ENCODE data around the gene RTCA.

Gene RTCA

GRCh38 chr1:100268202-100268601 lies 2.2 kb downstream of the RTCA start:
- no peak for ATAC-seq
- TF ChIP-seq PATZ1 (CRISPR knock-in tag; IDR thresholded peaks at IDR 0.05; ENCODE audit: borderline replicate concordance): no peak
- no peak for TF ChIP-seq ZFP3 (CRISPR knock-in tag; IDR thresholded peaks at IDR 0.05)
- no peak for TF ChIP-seq TOX (CRISPR knock-in tag; IDR thresholded peaks at IDR 0.05; ENCODE audit: borderline replicate concordance)
- no peak for TF ChIP-seq CSDC2 (CRISPR knock-in tag; IDR thresholded peaks at IDR 0.05)
- no peak for TF ChIP-seq PPARA (CRISPR knock-in tag; IDR thresholded peaks at IDR 0.05; ENCODE audit: borderline replicate concordance)
- no peak for TF ChIP-seq SNAI2 (CRISPR knock-in tag; IDR thresholded peaks at IDR 0.05)
- TF ChIP-seq ZNF565 (CRISPR knock-in tag; conservative IDR thresholded peaks at IDR 0.05; ENCODE audit: low read depth): no peak
- no peak for TF ChIP-seq ZC3H10 (CRISPR knock-in tag; IDR thresholded peaks at IDR 0.05)
- no peak for TF ChIP-seq CSRNP3 (CRISPR knock-in tag; IDR thresholded peaks at IDR 0.05)
- no peak for TF ChIP-seq ARNTL (CRISPR knock-in tag; IDR thresholded peaks at IDR 0.05; ENCODE audit: borderline replicate concordance, low read depth)
- TF ChIP-seq CREB5 (CRISPR knock-in tag; IDR thresholded peaks at IDR 0.05; ENCODE audit: low read depth): no peak
- TF ChIP-seq OSR1 (CRISPR knock-in tag; IDR thresholded peaks at IDR 0.05): no peak
- no peak for TF ChIP-seq ZNF70 (CRISPR knock-in tag; IDR thresholded peaks at IDR 0.05)
- TF ChIP-seq GLIS3 (CRISPR knock-in tag; IDR thresholded peaks at IDR 0.05): no peak
- TF ChIP-seq BACH2 (CRISPR knock-in tag; IDR thresholded peaks at IDR 0.05; ENCODE audit: borderline replicate concordance): no peak
- TF ChIP-seq POU6F1 (CRISPR knock-in tag; IDR thresholded peaks at IDR 0.05; ENCODE audit: borderline replicate concordance, low read depth): no peak

- no peak for ATAC-seq
- TF ChIP-seq POU6F1 (CRISPR knock-in tag; IDR thresholded peaks at IDR 0.05; ENCODE audit: borderline replicate concordance, low read depth) (no peak), SNAI2 (CRISPR knock-in tag; IDR thresholded peaks at IDR 0.05) (no peak), BACH2 (CRISPR knock-in tag; IDR thresholded peaks at IDR 0.05; ENCODE audit: borderline replicate concordance) (no peak), TCF4 (CRISPR knock-in tag; IDR thresholded peaks at IDR 0.05; ENCODE audit: borderline replicate concordance) (no peak), ARNTL (CRISPR knock-in tag; IDR thresholded peaks at IDR 0.05; ENCODE audit: borderline replicate concordance, low read depth) (no peak), TOX (CRISPR knock-in tag; IDR thresholded peaks at IDR 0.05; ENCODE audit: borderline replicate concordance) (no peak), OSR1 (CRISPR knock-in tag; IDR thresholded peaks at IDR 0.05) (no peak), ZFP3 (CRISPR knock-in tag; IDR thresholded peaks at IDR 0.05) (no peak), ZNF8 (CRISPR knock-in tag; IDR thresholded peaks at IDR 0.05) (no peak), TSHZ2 (CRISPR knock-in tag; IDR thresholded peaks at IDR 0.05) (no peak), PATZ1 (CRISPR knock-in tag; IDR thresholded peaks at IDR 0.05; ENCODE audit: borderline replicate concordance) (no peak), GLIS3 (CRISPR knock-in tag; IDR thresholded peaks at IDR 0.05) (no peak)
Measured at GRCh38 chr1:100277866-100278265, 11.8 kb downstream of the RTCA start.

Data from SK-N-SH treated with all-trans-retinoic acid at 6 μM for 48 hours (cell line).